T-helper 1 cell (primary cell): Measurements from ENCODE around the gene DHRS13.

Source experiments
- DNase-seq, 5 donors: peaks; one replicate each; pipeline ENCODE4 v3.0.0-alpha.2; 2012 to 2020

DHRS13 gene

GRCh38 chr17:28901866-28902818 is 737 bp downstream of the DHRS13 start:
- peak in 3 of 5 donors; percentile 22 to 61 (median 40) for DNase-seq

- DNase-seq = no peak
These were observed 1.7 kb downstream of the DHRS13 start for GRCh38 chr17:28900986-28901726.

GRCh38 chr17:28899212-28899815 is 3.6 kb downstream of the DHRS13 start:
- DNase-seq = no peak

- DNase-seq = no peak
These were observed 4.3 kb downstream of the DHRS13 start for GRCh38 chr17:28898527-28898955.

- peak in 2 of 5 donors; percentile 34 to 46 for DNase-seq
These were observed 4.9 kb downstream of the DHRS13 start for GRCh38 chr17:28897769-28898526.

GRCh38 chr17:28896884-28897768 is 5.8 kb downstream of the DHRS13 start, which contains the start of gene FLOT2:
Gene FLOT2, minus strand, starts transcription at chr17:28897733. Its CDS starts 159 bp downstream, at chr17:28897574.
- peak; percentile 43 to 65 (median 55) for DNase-seq

GRCh38 chr17:28896491-28896883 is 6.4 kb downstream of the DHRS13 start:
- DNase-seq = no peak

- DNase-seq = no peak
These were observed 7.0 kb downstream of the DHRS13 start for GRCh38 chr17:28895794-28896447.

- peak in 1 of 5 donors; percentile 58 for DNase-seq
These were observed 9.4 kb downstream of the DHRS13 start for GRCh38 chr17:28893248-28894183.

- no peak for DNase-seq
These were observed 10.9 kb downstream of the DHRS13 start for GRCh38 chr17:28892024-28892423.

- DNase-seq = no peak
These were observed 11.7 kb downstream of the DHRS13 start for GRCh38 chr17:28891201-28891600.

GRCh38 chr17:28889996-28890395 is 12.9 kb downstream of the DHRS13 start:
- DNase-seq = no peak

- no peak for DNase-seq
These were observed 14.0 kb downstream of the DHRS13 start for GRCh38 chr17:28888832-28889231.

GRCh38 chr17:28887871-28888471 is 14.9 kb downstream of the DHRS13 start:
- no peak for DNase-seq

- no peak for DNase-seq
These were observed 16.9 kb downstream of the DHRS13 start for GRCh38 chr17:28885951-28886350.

- DNase-seq = no peak
These were observed 17.5 kb downstream of the DHRS13 start for GRCh38 chr17:28885363-28885762.

GRCh38 chr17:28883967-28884702 is 18.7 kb downstream of the DHRS13 start:
- DNase-seq = no peak

- DNase-seq = no peak
These were observed 20.6 kb downstream of the DHRS13 start for GRCh38 chr17:28882154-28882895.
